T-cell (primary cell): ENCODE data around the gene GRID1. TPM values are rescaled to one million over a fixed set of nuclear protein-coding genes. Genes with fewer than 3 reads are reported as not detected.

Source experiments
- ATAC-seq, 4 experiments: fragments of 200-7000 bp in 3 of 4; fragments of 150-1000 bp in 1 of 4; cut with Tn5 transposase; replicated peaks in 1 of 4; 1 replicate in 3 of 4; 2 replicates in 1 of 4; pipeline ENCODE4 v1.10.0; 2021; ENCODE audit warnings: moderate library complexity in 3 of 4, mild to moderate bottlenecking in 2 of 4, moderate number of reproducible peaks in 1 of 4
- CTCF ChIA-PET, 2 donors: fragments of 300-600 bp; sonication (Branson Sonifier 250); formaldehyde crosslinking; loops; one replicate each; lab custom pipeline; 2022; ENCODE audit warnings: antibody characterized with exemption in 2 of 2; lab: Charles Lee
- POLR2A ChIA-PET, 2 donors: fragments of 300-600 bp; sonication (Branson Sonifier 250); formaldehyde crosslinking; loops; one replicate each; lab custom pipeline; 2022; ENCODE audit warnings: antibody characterized with exemption in 2 of 2; lab: Charles Lee
- DNase-seq, 35 experiments: peaks; one replicate each; pipeline versions ENCODE4 v3.0.0 to v3.0.0-alpha.2; 2013 to 2023
- H3K27ac ChIP-seq: one replicate; pipeline ENCODE4 v1.5.1; 2013; ENCODE audit warnings: low read length
- H3K27me3 ChIP-seq, 2 experiments: replicated peaks in 1 of 2; 1 replicate in 1 of 2; 2 replicates in 1 of 2; pipeline versions ENCODE4 v1.6.1 to v1.7.0; 2013; ENCODE audit warnings: low read length in 1 of 2, mixed read lengths in 1 of 2; ENCODE audit not compliant: control insufficient read depth in 2 of 2, insufficient read depth in 2 of 2; ENCODE audit errors: extremely low read depth in 1 of 2
- H3K36me3 ChIP-seq, 2 donors: 1 replicate in 1 of 2; 2 replicates in 1 of 2; pipeline versions ENCODE4 v1.6.1 to v1.7.0; 2013; ENCODE audit warnings: low read length in 1 of 2; ENCODE audit not compliant: control insufficient read depth in 2 of 2, insufficient read depth in 1 of 2; ENCODE audit errors: extremely low read depth in 1 of 2
- H3K4me1 ChIP-seq, 2 experiments: 1 replicate in 1 of 2; 2 replicates in 1 of 2; pipeline versions ENCODE4 v1.6.1 to v1.7.0; 2013; ENCODE audit warnings: low read length in 2 of 2, mixed read lengths in 1 of 2; ENCODE audit not compliant: insufficient read depth in 2 of 2, control insufficient read depth in 1 of 2; ENCODE audit errors: extremely low read depth in 1 of 2
- H3K4me3 ChIP-seq, 2 donors: 1 replicate in 1 of 2; 2 replicates in 1 of 2; pipeline versions ENCODE4 v1.5.1 to v1.7.0; 2013; ENCODE audit warnings: mild to moderate bottlenecking in 2 of 2, low read length in 1 of 2, moderate library complexity in 1 of 2; ENCODE audit not compliant: control insufficient read depth in 1 of 2; ENCODE audit errors: extremely low read depth in 1 of 2
- H3K9me3 ChIP-seq: 2 replicates; pipeline ENCODE4 v1.7.0; 2013
- H3K27ac Mint-ChIP-seq, 2 donors: one replicate each; pipeline ENCODE4 v1.8.0; 2020 to 2021; ENCODE audit warnings: mild to moderate bottlenecking in 2 of 2, mixed read lengths in 2 of 2
- H3K27me3 Mint-ChIP-seq, 2 donors: one replicate each; pipeline ENCODE4 v1.8.0; 2021 to 2022; ENCODE audit warnings: mixed read lengths in 2 of 2
- H3K36me3 Mint-ChIP-seq: one replicate; pipeline ENCODE4 v1.8.0; 2021; ENCODE audit warnings: mixed read lengths
- H3K4me1 Mint-ChIP-seq, 3 donors: one replicate each; pipeline ENCODE4 v1.8.0; 2020 to 2022; ENCODE audit warnings: mixed read lengths in 3 of 3, mild to moderate bottlenecking in 1 of 3
- H3K4me3 Mint-ChIP-seq, 3 donors: one replicate each; pipeline ENCODE4 v1.8.0; 2020 to 2022; ENCODE audit warnings: mild to moderate bottlenecking in 3 of 3, mixed read lengths in 3 of 3, moderate library complexity in 3 of 3
- H3K9me3 Mint-ChIP-seq, 3 donors: one replicate each; pipeline ENCODE4 v1.8.0; 2020 to 2022; ENCODE audit warnings: mixed read lengths in 3 of 3
- WGBS: methylation state at CpG from one replicate; pipeline ENCODE4 v1.1.5; 2013; ENCODE audit warnings: missing lambda C conversion rate; ENCODE audit not compliant: insufficient coverage; 5-methylcytosine and 5-hydroxymethylcytosine counted together
- total RNA-seq, 35 experiments: library from RNA in 6 of 35; stranded (reverse) in 6 of 35; fragments of 120-200 nt in 1 of 35; gene quantifications; one replicate each; pipeline versions ENCODE4 v1.2.1 to v1.2.4 and lab custom pipeline; 2013 to 2026

GRID1 gene
- total RNA-seq, 5 donors from 2014 or later (not counting 1 experiment from before 2014, with no cell fraction given) = 0.68 TPM; not detected in 4

DNA sequence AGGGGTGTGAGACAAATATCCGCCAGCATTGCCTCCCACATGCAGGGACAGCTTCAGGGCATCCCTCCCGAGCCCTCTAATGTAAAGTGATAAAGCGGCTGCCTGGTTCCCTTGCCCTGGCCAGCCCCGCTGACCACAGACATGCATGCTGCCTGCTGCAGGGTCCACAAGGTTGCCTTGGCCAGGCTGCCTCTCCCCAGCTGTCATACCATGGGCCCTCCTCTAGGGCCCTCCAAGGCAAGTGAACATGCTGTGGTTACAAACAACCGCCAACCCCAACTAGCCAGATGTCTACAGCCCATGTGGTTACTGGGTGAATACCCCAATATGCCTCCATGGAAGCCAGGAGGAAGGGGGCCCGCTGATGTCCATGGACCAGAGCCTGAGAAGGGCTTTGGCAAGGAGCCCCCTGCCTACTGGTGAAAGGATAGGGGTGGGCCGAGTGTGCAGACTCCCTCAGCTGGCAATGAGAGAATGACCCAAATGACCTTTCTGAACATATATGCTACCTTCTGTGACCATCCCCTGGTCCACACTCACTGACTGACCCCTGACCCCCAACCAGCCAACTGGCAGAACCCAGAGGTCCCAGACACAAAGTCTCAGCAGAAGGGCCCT is 37.4 kb downstream of the GRID1 start:
- ATAC-seq (no peak), DNase-seq (no peak)
- no peaks in the 10 kb centered on the region for H3K9me3 ChIP-seq
- no peaks in the 10 kb centered on the region for H3K4me1 ChIP-seq
- Mint-ChIP-seq H3K36me3 (no peaks in the 10 kb centered on the region), H3K27ac (no peak overlapping the region), H3K4me3 (no peak overlapping the region), H3K27me3 (peaks cover 11 to 14% of the 10 kb centered on the region in 2 donors), H3K4me1 (no peaks in the 10 kb centered on the region), H3K9me3 (no peaks in the 10 kb centered on the region)
- peaks cover 2 to 36% of the 10 kb centered on the region in 2 experiments for H3K27me3 ChIP-seq
- ChIA-PET POLR2A (no interaction called here), CTCF (no interaction called here)
- 85% methylated on average over 3 of the region's 7 CpGs for WGBS
- no peak overlapping the region for H3K27ac ChIP-seq
- H3K36me3 ChIP-seq = no peaks in the 10 kb centered on the region
- no peak overlapping the region for H3K4me3 ChIP-seq

DNA sequence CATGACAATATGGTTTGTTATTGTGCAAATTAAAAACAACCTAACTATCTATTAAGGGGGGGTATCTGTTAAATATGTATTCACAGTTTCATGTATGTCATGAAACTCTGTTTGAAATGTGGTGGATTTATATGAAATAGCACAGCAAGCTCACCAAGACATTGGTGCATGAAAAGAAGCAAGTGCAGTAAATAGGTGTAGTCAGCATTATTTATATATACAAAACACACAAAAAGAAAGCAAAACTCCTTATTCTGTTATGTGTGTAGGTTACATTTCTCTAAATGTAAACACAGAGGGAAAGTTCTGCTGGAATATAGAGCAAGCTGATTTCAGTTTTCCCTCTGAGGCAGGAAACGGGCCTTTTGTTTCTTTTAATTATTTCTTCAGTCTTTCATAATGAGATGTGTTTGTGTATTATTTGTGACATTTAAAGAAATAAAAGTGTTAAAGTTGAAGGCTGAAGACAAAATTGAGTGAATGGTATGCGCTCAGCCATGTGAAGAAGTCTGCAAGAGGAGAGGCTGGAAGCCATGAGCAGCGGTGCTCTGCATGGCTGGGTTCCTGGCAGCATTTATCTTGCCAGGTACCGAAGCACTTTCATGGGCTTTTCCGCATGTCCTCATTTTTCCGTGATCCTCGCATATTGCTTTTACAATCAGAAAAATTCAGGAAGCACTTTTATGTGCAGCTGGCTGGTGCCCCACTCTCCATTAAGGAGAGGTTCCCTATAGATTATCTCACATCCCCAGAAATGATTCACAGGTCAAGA is 38.5 kb downstream of the GRID1 start:
- Mint-ChIP-seq H3K9me3 (no peaks in the 10 kb centered on the region), H3K36me3 (no peaks in the 10 kb centered on the region), H3K27ac (no peak overlapping the region), H3K4me3 (no peak overlapping the region), H3K4me1 (no peaks in the 10 kb centered on the region), H3K27me3 (peaks cover 11 to 14% of the 10 kb centered on the region in 2 donors)
- ATAC-seq = no peak
- ChIA-PET CTCF (no interaction called here), POLR2A (no interaction called here)
- Histone ChIP-seq H3K27ac (no peak overlapping the region), H3K36me3 (no peaks in the 10 kb centered on the region), H3K4me1 (no peaks in the 10 kb centered on the region), H3K27me3 (peaks cover 2 to 36% of the 10 kb centered on the region in 2 experiments), H3K4me3 (no peak overlapping the region), H3K9me3 (no peaks in the 10 kb centered on the region)
- DNase-seq = no peak
- WGBS = 100% methylated on average over 5 of the region's 7 CpGs

GRCh38 chr10:86325158-86325557 is 41.4 kb downstream of the GRID1 start:
- POLR2A ChIA-PET = no interaction called here

GRCh38 chr10:86321568-86321967 is 45.0 kb downstream of the GRID1 start:
- no peak for ATAC-seq
- H3K9me3 ChIP-seq = no peaks in the 10 kb centered on the region
- Mint-ChIP-seq H3K27me3 (peaks cover 23 to 24% of the 10 kb centered on the region in 2 donors), H3K9me3 (no peaks in the 10 kb centered on the region), H3K27ac (no peak overlapping the region), H3K4me1 (no peaks in the 10 kb centered on the region), H3K4me3 (no peak overlapping the region), H3K36me3 (no peaks in the 10 kb centered on the region)
- peaks cover 2 to 24% of the 10 kb centered on the region in 2 experiments for H3K27me3 ChIP-seq
- H3K27ac ChIP-seq = no peak overlapping the region
- CTCF ChIA-PET = no interaction called here
- H3K4me3 ChIP-seq = no peak overlapping the region
- no peak for DNase-seq
- POLR2A ChIA-PET = no interaction called here
- whole genome bisulfite sequencing = 84% methylated on average over 3 of the region's 5 CpGs
- H3K4me1 ChIP-seq = no peaks in the 10 kb centered on the region
- H3K36me3 ChIP-seq = no peaks in the 10 kb centered on the region

More at GRCh38 chr10:86325158-86325557, 41.4 kb downstream of the GRID1 start:
- no peaks in the 10 kb centered on the region for H3K4me1 Mint-ChIP-seq
- no peak overlapping the region for H3K4me3 Mint-ChIP-seq
- H3K4me3 ChIP-seq = no peak overlapping the region
- no peaks in the 10 kb centered on the region for H3K36me3 Mint-ChIP-seq
- no peaks in the 10 kb centered on the region for H3K9me3 Mint-ChIP-seq
- no peaks in the 10 kb centered on the region for H3K36me3 ChIP-seq
- H3K27ac Mint-ChIP-seq = no peak overlapping the region
- H3K27me3 Mint-ChIP-seq = peaks cover 9 to 14% of the 10 kb centered on the region in 2 donors
- peaks cover 2 to 11% of the 10 kb centered on the region in 2 experiments for H3K27me3 ChIP-seq
- no peak overlapping the region for H3K27ac ChIP-seq
- H3K4me1 ChIP-seq = no peaks in the 10 kb centered on the region
- 81% methylated on average over 3 of the region's 5 CpGs for WGBS
- ATAC-seq (no peak), DNase-seq (no peak)
- CTCF ChIA-PET = no interaction called here
- no peaks in the 10 kb centered on the region for H3K9me3 ChIP-seq

- Histone ChIP-seq H3K9me3 (no peaks in the 10 kb centered on the region), H3K27ac (no peak overlapping the region), H3K4me3 (no peak overlapping the region), H3K4me1 (no peaks in the 10 kb centered on the region), H3K27me3 (peaks cover 2 to 35% of the 10 kb centered on the region in 2 experiments), H3K36me3 (no peaks in the 10 kb centered on the region)
- Mint-ChIP-seq H3K9me3 (no peaks in the 10 kb centered on the region), H3K27ac (no peak overlapping the region), H3K27me3 (peaks cover 33% of the 10 kb centered on the region in 2 donors), H3K4me3 (no peak overlapping the region), H3K4me1 (no peaks in the 10 kb centered on the region), H3K36me3 (no peaks in the 10 kb centered on the region)
- ChIA-PET CTCF (interaction anchor here in 1 of 2 donors (0.5 kb wide), 1 partner anchor 1084 kb away, joined by 3 read pairs; no protein-coding TSS in a partner anchor), POLR2A (no interaction called here)
- 67% methylated on average over 1 of the region's 4 CpGs for WGBS
- ATAC-seq (no peak), DNase-seq (no peak)
These were observed 46.9 kb downstream of the GRID1 start for GRCh38 chr10:86319676-86320075.

- Mint-ChIP-seq H3K9me3 (no peaks in the 10 kb centered on the region), H3K36me3 (no peaks in the 10 kb centered on the region), H3K4me1 (no peaks in the 10 kb centered on the region), H3K27me3 (peaks cover 33 to 39% of the 10 kb centered on the region in 2 donors), H3K4me3 (no peak overlapping the region), H3K27ac (no peak overlapping the region)
- ATAC-seq = no peak
- Histone ChIP-seq H3K27me3 (peaks cover 0 to 38% of the 10 kb centered on the region in 2 experiments), H3K27ac (no peak overlapping the region), H3K4me3 (no peak overlapping the region), H3K36me3 (no peaks in the 10 kb centered on the region), H3K4me1 (no peaks in the 10 kb centered on the region), H3K9me3 (no peaks in the 10 kb centered on the region)
- CTCF ChIA-PET = no interaction called here
- DNase-seq = no peak
- POLR2A ChIA-PET = no interaction called here
- 77% methylated on average over 3 of the region's 4 CpGs for WGBS
These were observed 48.5 kb downstream of the GRID1 start for GRCh38 chr10:86317949-86318725.
